ENCODE measurements around the gene OR2T29.
"Not testable (repeated sequence)": the region's sequence is repeated elsewhere in the genome, so short reads cannot be mapped to it uniquely, and the experiment has no call there.

Gene OR2T29

DNA sequence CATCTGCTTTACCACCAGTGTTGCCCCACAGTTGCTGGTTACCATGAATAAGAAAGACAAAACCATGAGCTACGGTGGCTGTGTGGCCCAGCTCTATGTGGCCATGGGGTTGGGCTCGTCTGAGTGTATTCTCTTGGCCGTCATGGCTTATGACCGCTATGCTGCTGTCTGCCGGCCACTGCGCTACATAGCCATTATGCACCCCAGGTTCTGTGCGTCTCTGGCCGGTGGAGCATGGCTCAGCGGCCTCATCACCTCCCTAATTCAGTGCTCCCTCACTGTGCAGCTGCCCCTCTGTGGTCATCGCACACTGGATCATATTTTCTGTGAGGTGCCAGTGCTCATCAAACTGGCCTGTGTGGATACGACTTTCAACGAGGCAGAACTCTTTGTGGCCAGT is 40.7 kb downstream of the OR2T29 start:
- FAIRE-seq (no peak), DNase-seq (ENCODE audit: low spot score) (no peak)

DNA sequence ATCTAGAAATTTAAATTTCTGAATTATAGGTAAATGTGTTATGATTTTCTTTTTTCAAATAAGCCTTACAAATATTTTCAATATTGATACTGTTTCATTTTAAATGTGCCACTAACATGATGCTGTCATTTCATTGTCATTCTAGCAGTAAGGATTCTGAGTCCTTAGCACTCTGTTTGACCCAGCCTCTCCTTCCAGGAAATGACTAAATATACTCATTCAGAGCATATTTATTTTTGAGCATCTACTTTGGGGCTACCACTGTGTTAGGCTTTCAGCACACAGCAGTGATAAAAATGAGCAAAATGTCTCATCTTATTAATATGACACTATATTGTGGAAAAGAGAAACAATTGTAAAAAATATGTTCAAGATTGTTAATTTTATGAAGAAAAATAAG is 52.4 kb downstream of the OR2T29 start:
- not testable (repeated sequence) for DNase-seq (ENCODE audit: low spot score); FAIRE-seq

DNA sequence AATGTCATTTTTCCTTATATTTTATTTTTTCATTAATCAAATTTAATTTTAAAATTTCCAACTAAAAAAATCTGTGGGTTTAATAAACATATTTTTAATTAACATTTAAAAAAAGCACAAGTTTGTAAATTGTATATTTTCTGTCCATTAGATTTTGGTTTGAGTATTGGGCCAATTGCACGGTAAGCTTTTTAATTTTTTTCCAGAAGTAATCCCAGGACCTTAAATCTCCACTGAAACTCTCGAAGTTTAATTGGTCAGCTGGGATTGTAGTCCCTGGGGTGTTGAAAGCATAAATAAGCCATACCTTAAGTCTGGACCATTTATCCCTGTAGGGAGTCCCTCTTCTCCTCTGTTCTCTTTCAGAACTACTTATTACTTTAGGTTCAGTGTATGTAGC is 54.8 kb downstream of the OR2T29 start, which contains the start of gene OR2G6:
OR2G6 (plus strand) TSS at position 301 of the 400 bp plus-strand sequence. CDS start 13,574 bp downstream, outside the sequence.
- FAIRE-seq; DNase-seq (ENCODE audit: low spot score): not testable (repeated sequence)

Data from urothelium cell line (cell line).